ENCODE results near the gene MKKS. TPM values are rescaled to one million over a fixed set of nuclear protein-coding genes. Genes with fewer than 3 reads are reported as not detected.

Gene MKKS
- total and polyA plus RNA-seq, 2 experiments from 2014 or later, result 15.0 to 17.4 TPM

DNA sequence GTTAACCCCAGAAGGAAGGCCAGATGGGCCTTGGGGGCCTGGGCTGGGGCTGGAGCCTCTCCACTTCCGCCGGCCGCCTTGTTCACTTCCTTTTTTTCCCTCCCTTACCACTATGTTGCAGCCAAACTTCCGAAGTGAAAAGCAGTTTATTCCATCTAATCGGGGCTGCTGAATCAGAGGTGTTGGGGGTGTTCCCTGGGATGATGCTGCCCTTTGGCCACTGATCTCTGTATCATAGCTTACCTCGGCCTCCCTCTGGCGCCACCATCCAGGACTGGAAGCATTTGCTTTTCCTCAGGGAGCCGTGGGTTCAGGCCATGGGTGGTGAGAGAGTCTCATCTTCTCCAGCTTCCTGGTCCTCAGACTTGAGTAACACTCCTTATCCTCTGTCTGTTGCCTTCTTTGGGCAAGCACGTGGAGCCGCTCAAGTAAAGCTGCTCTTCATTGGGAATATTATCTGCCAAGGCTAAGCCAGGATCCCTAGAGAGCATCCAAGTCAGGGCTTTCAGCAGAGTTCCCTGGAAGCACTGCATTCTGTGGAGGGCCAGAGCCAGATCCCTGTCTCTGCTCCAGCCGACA is 40.7 kb upstream of the MKKS start:
- Histone ChIP-seq H3K4me1 (ENCODE audit: insufficient read depth) (peaks cover 3% of the 10 kb centered on the region), H4K20me1 (ENCODE audit: insufficient read depth, poor library complexity, severe bottlenecking) (no peaks in the 10 kb centered on the region), H3K27ac (no peak overlapping the region), H3K9me2 (replicated peaks; ENCODE audit: insufficient read depth) (no peaks in the 10 kb centered on the region), H3K9me3 (ENCODE audit: low read depth) (no peaks in the 10 kb centered on the region), H3K36me3 (replicated peaks; ENCODE audit: insufficient read depth, low read depth) (no peaks in the 10 kb centered on the region), H3K4me3 (no peak overlapping the region), H3K27me3 (no peaks in the 10 kb centered on the region), H3K79me2 (peaks cover 6% of the 10 kb centered on the region), H2AFZ (no peak overlapping the region), H3K4me2 (no peak overlapping the region)
- no peak for DNase-seq (ENCODE audit: low spot score)
- TF ChIP-seq, protein P1, sequence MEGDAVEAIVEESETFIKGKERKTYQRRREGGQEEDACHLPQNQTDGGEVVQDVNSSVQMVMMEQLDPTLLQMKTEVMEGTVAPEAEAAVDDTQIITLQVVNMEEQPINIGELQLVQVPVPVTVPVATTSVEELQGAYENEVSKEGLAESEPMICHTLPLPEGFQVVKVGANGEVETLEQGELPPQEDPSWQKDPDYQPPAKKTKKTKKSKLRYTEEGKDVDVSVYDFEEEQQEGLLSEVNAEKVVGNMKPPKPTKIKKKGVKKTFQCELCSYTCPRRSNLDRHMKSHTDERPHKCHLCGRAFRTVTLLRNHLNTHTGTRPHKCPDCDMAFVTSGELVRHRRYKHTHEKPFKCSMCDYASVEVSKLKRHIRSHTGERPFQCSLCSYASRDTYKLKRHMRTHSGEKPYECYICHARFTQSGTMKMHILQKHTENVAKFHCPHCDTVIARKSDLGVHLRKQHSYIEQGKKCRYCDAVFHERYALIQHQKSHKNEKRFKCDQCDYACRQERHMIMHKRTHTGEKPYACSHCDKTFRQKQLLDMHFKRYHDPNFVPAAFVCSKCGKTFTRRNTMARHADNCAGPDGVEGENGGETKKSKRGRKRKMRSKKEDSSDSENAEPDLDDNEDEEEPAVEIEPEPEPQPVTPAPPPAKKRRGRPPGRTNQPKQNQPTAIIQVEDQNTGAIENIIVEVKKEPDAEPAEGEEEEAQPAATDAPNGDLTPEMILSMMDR (IDR thresholded peaks at IDR 0.05; ENCODE audit: poor library complexity), result no peak
- TF ChIP-seq EZH2 (IDR thresholded peaks at IDR 0.05; ENCODE audit: borderline replicate concordance) (no peak), EZH2phosphoT487 (IDR thresholded peaks at IDR 0.05; ENCODE audit: low read depth, severe bottlenecking, unreplicated experiment) (no peak)
- WGBS (ENCODE audit: low lambda C conversion rate, missing lambda C conversion rate), result 89% methylated on average over 11 of the region's 11 CpGs

DNA sequence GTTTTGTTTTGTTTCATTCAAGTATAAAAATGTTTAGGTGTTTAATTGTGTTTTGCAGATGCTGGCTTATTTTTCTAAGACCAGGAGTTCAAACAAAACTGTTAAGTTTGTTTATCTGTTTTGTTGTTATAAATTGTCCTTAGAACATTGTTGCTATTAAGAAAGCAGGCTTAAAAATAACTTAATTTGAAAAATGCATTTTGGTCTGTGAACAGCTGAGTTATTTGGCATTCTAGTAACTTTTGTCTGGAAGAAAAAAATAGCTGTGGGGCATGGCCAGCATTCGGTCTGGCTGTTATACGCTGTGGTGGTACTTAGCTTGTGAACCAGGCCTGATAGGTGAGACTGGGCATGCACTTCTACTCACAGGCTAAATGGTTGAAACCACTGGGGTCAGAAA is 38.8 kb upstream of the MKKS start:
- Histone ChIP-seq H3K27ac (peak overlapping the region; percentile 38), H3K4me1 (ENCODE audit: insufficient read depth) (peaks cover 4% of the 10 kb centered on the region), H3K79me2 (peaks cover 6% of the 10 kb centered on the region), H3K36me3 (replicated peaks; ENCODE audit: insufficient read depth, low read depth) (no peaks in the 10 kb centered on the region), H4K20me1 (ENCODE audit: insufficient read depth, poor library complexity, severe bottlenecking) (no peaks in the 10 kb centered on the region), H3K4me3 (no peak overlapping the region), H3K9me2 (replicated peaks; ENCODE audit: insufficient read depth) (no peaks in the 10 kb centered on the region), H3K27me3 (no peaks in the 10 kb centered on the region), H3K4me2 (no peak overlapping the region), H2AFZ (no peak overlapping the region), H3K9me3 (ENCODE audit: low read depth) (no peaks in the 10 kb centered on the region)
- TF ChIP-seq EZH2 (IDR thresholded peaks at IDR 0.05; ENCODE audit: borderline replicate concordance) (no peak), EZH2phosphoT487 (IDR thresholded peaks at IDR 0.05; ENCODE audit: low read depth, severe bottlenecking, unreplicated experiment) (no peak)
- TF ChIP-seq, protein P1 (IDR thresholded peaks at IDR 0.05; ENCODE audit: poor library complexity), result no peak
- DNase-seq (ENCODE audit: low spot score), result no peak
- WGBS (ENCODE audit: low lambda C conversion rate, missing lambda C conversion rate), result 70% methylated on average over 2 of the region's 2 CpGs

DNA sequence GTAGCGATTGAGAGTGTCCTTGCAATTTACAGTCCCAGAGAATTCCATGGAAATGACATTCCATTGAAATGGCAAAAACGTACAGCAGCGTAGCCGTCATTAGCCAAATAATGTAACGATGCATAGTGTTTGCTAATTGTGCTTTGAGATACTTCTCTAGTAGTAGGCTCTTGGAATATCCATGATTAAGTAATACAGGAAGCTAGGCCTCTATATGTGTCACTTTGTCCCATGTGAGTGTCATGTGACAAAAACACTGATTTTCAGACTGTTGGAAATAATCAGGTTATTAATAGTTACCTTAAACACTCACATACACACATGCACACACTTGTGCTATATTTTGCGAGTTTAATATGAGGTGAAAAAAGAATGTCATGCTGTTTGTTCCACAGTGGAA is 36.3 kb upstream of the MKKS start:
- Histone ChIP-seq H3K27ac (no peak overlapping the region), H3K4me2 (no peak overlapping the region), H3K4me1 (ENCODE audit: insufficient read depth) (peaks cover 7% of the 10 kb centered on the region), H3K27me3 (no peaks in the 10 kb centered on the region), H3K9me3 (ENCODE audit: low read depth) (no peaks in the 10 kb centered on the region), H4K20me1 (ENCODE audit: insufficient read depth, poor library complexity, severe bottlenecking) (no peaks in the 10 kb centered on the region), H2AFZ (no peak overlapping the region), H3K4me3 (no peak overlapping the region), H3K36me3 (replicated peaks; ENCODE audit: insufficient read depth, low read depth) (no peaks in the 10 kb centered on the region), H3K9me2 (replicated peaks; ENCODE audit: insufficient read depth) (no peaks in the 10 kb centered on the region), H3K79me2 (no peaks in the 10 kb centered on the region)
- WGBS (ENCODE audit: low lambda C conversion rate, missing lambda C conversion rate), result 94% methylated on average over 6 of the region's 6 CpGs
- TF ChIP-seq, protein P1 (IDR thresholded peaks at IDR 0.05; ENCODE audit: poor library complexity), result no peak
- TF ChIP-seq EZH2 (IDR thresholded peaks at IDR 0.05; ENCODE audit: borderline replicate concordance), result no peak
- no peak for TF ChIP-seq EZH2phosphoT487 (IDR thresholded peaks at IDR 0.05; ENCODE audit: low read depth, severe bottlenecking, unreplicated experiment)
- DNase-seq (ENCODE audit: low spot score), result no peak

Data from hepatocyte (in vitro differentiated cells).